ENCODE results near the gene RNF214. TPM values are rescaled to one million over a fixed set of nuclear protein-coding genes. Genes with fewer than 3 reads are reported as not detected.

The RNF214 gene
- total and polyA plus RNA-seq, 2 of the 13 experiments (the other 11 are each of a cell fraction or from before 2014, with no cell fraction given) = 10.7 to 12.6 TPM

DNA sequence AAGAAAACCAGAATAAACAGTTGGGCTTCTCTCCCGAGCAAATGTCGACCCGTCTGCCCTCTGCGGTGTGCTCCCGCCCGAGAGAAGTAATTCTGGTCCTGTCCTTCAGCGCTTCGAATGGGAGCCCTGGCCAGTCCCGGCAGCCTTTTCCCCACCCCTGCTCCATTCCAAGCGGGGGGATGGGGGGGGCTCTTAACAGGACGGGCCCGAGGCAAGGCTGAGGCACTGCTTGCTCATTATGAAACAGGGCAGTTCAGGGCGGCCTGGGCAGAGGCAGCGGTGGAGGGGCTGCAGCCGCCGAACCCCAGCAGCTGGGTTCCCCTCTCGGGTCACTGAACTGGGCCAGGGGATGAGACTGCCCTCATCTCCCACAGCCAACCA is 67.8 kb downstream of the RNF214 start (continued):
- no peak for TF ChIP-seq CCAR2 (optimal IDR thresholded peaks at IDR 0.05; ENCODE audit: low read depth, low read length)
- TF ChIP-seq DNMT3B (CRISPR knock-in tag; conservative IDR thresholded peaks at IDR 0.05) = 0 out of 2 replicates have a peak, but pooled peaks have one; percentile 18
- TF ChIP-seq ZFY (CRISPR knock-in tag; IDR thresholded peaks at IDR 0.05) = 0 out of 2 replicates have a peak, but pooled peaks have one; percentile 9
- TF ChIP-seq, protein P1, sequence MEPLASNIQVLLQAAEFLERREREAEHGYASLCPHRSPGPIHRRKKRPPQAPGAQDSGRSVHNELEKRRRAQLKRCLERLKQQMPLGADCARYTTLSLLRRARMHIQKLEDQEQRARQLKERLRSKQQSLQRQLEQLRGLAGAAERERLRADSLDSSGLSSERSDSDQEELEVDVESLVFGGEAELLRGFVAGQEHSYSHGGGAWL (CRISPR knock-in tag; IDR thresholded peaks at IDR 0.05) = 0 out of 2 replicates have a peak, but pooled peaks have one; percentile 31
- no peak for TF ChIP-seq SCMH1 (CRISPR knock-in tag; IDR thresholded peaks at IDR 0.05; ENCODE audit: borderline replicate concordance)
- TF ChIP-seq SMAD9 (CRISPR knock-in tag; IDR thresholded peaks at IDR 0.05) = 0 out of 2 replicates have a peak, but pooled peaks have one; percentile 32
- peak; percentile 35 for TF ChIP-seq PHF21A (CRISPR knock-in tag; IDR thresholded peaks at IDR 0.05)
- 0 out of 2 replicates have a peak, but pooled peaks have one; percentile 9 for TF ChIP-seq ZNF263 (CRISPR knock-in tag; IDR thresholded peaks at IDR 0.05)
- TF ChIP-seq ZSCAN31 (CRISPR knock-in tag; IDR thresholded peaks at IDR 0.05; ENCODE audit: low read depth) = 0 out of 2 replicates have a peak, but pooled peaks have one; percentile 15
- TF ChIP-seq, protein P2, sequence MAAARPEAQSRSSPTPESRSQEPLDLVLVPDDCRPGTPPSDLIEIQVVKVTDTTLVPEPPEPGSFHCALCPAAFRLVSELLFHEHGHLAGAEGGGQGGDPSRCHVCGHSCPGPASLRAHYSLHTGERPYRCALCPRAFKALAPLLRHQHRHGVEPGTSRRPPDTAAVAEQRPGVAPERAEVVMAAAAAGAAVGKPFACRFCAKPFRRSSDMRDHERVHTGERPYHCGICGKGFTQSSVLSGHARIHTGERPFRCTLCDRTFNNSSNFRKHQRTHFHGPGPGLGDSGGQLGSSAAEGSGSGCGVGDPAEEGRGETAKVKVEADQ (CRISPR knock-in tag; IDR thresholded peaks at IDR 0.05; ENCODE audit: borderline replicate concordance) = 0 out of 2 replicates have a peak, but pooled peaks have one; percentile 22
- peak; percentile 20; the same call in 1 of the 2 replicates for TF ChIP-seq SAP130 (CRISPR knock-in tag; IDR thresholded peaks at IDR 0.05; ENCODE audit: low read depth)
- TF ChIP-seq SRSF1 (optimal IDR thresholded peaks at IDR 0.05; ENCODE audit: low read depth, low read length) = peak; percentile 46
- 0 out of 2 replicates have a peak, but pooled peaks have one; percentile 28 for TF ChIP-seq ZNF441 (CRISPR knock-in tag; IDR thresholded peaks at IDR 0.05; ENCODE audit: borderline replicate concordance)
- peak; percentile 41; the same call in 1 of the 2 replicates for TF ChIP-seq ZNF572 (CRISPR knock-in tag; IDR thresholded peaks at IDR 0.05)
- TF ChIP-seq HDAC6 (IDR thresholded peaks at IDR 0.05; ENCODE audit: low read depth, low read length) = no peak
- 0 out of 2 replicates have a peak, but pooled peaks have one; percentile 9 for TF ChIP-seq ZNF121 (CRISPR knock-in tag; IDR thresholded peaks at IDR 0.05)
- 0 out of 2 replicates have a peak, but pooled peaks have one; percentile 27 for TF ChIP-seq HNRNPL (IDR thresholded peaks at IDR 0.05; ENCODE audit: low read depth, low read length)
- 0 out of 2 replicates have a peak, but pooled peaks have one; percentile 33 for TF ChIP-seq SRY (CRISPR knock-in tag; IDR thresholded peaks at IDR 0.05)
- TF ChIP-seq GATAD1 (CRISPR knock-in tag; IDR thresholded peaks at IDR 0.05) = no peak
- TF ChIP-seq, protein P3, sequence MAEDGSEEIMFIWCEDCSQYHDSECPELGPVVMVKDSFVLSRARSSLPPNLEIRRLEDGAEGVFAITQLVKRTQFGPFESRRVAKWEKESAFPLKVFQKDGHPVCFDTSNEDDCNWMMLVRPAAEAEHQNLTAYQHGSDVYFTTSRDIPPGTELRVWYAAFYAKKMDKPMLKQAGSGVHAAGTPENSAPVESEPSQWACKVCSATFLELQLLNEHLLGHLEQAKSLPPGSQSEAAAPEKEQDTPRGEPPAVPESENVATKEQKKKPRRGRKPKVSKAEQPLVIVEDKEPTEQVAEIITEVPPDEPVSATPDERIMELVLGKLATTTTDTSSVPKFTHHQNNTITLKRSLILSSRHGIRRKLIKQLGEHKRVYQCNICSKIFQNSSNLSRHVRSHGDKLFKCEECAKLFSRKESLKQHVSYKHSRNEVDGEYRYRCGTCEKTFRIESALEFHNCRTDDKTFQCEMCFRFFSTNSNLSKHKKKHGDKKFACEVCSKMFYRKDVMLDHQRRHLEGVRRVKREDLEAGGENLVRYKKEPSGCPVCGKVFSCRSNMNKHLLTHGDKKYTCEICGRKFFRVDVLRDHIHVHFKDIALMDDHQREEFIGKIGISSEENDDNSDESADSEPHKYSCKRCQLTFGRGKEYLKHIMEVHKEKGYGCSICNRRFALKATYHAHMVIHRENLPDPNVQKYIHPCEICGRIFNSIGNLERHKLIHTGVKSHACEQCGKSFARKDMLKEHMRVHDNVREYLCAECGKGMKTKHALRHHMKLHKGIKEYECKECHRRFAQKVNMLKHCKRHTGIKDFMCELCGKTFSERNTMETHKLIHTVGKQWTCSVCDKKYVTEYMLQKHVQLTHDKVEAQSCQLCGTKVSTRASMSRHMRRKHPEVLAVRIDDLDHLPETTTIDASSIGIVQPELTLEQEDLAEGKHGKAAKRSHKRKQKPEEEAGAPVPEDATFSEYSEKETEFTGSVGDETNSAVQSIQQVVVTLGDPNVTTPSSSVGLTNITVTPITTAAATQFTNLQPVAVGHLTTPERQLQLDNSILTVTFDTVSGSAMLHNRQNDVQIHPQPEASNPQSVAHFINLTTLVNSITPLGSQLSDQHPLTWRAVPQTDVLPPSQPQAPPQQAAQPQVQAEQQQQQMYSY (CRISPR knock-in tag; IDR thresholded peaks at IDR 0.05) = 0 out of 2 replicates have a peak, but pooled peaks have one; percentile 14
- no peak for TF ChIP-seq HMGA1 (CRISPR knock-in tag; conservative IDR thresholded peaks at IDR 0.05)
- no peak for TF ChIP-seq ZNF337 (CRISPR knock-in tag; IDR thresholded peaks at IDR 0.05; ENCODE audit: borderline replicate concordance, low read depth)
- TF ChIP-seq SOX6 (IDR thresholded peaks at IDR 0.05) = no peak
- TF ChIP-seq SOX6 (CRISPR knock-in tag; IDR thresholded peaks at IDR 0.05) = peak; percentile 10; the same call in 1 of the 2 replicates

All from HepG2 (cell line).